NCI-H1105 (cell line): Measurements from ENCODE around the gene SLC25A48.
A peak's percentile ranks its signal among the peaks of the same experiment; 100 is the strongest.

Experiments used
- DNase-seq: peaks from one replicate; lab custom pipeline; 2025; lab: John Stamatoyannopoulos, UW

The SLC25A48 gene

GRCh38 chr5:135881244-135881643 is 46.8 kb downstream of the SLC25A48 start:
- DNase-seq: no peak

- no peak for DNase-seq
These were observed 47.4 kb downstream of the SLC25A48 start for GRCh38 chr5:135881819-135882218.

- no peak for DNase-seq
These were observed 48.6 kb downstream of the SLC25A48 start for GRCh38 chr5:135883026-135883425.

- no peak for DNase-seq
These were observed 49.0 kb downstream of the SLC25A48 start for GRCh38 chr5:135883441-135883840.

GRCh38 chr5:135885031-135885430 is 50.6 kb downstream of the SLC25A48 start:
- no peak for DNase-seq

- DNase-seq: no peak
These were observed 51.7 kb downstream of the SLC25A48 start for GRCh38 chr5:135886136-135886535.

GRCh38 chr5:135887447-135887864 is 53.0 kb downstream of the SLC25A48 start:
- DNase-seq: peak; percentile 25

- no peak for DNase-seq
These were observed 53.6 kb downstream of the SLC25A48 start for GRCh38 chr5:135887881-135888614.

GRCh38 chr5:135890296-135890695 is 55.8 kb downstream of the SLC25A48 start:
- no peak for DNase-seq

GRCh38 chr5:135890867-135891266 is 56.4 kb downstream of the SLC25A48 start:
- no peak for DNase-seq

GRCh38 chr5:135891268-135891667 is 56.8 kb downstream of the SLC25A48 start:
- DNase-seq: no peak

GRCh38 chr5:135891791-135892190 is 57.3 kb downstream of the SLC25A48 start:
- no peak for DNase-seq

GRCh38 chr5:135894276-135894675 is 59.8 kb downstream of the SLC25A48 start:
- DNase-seq: no peak

- DNase-seq: no peak
These were observed 60.3 kb downstream of the SLC25A48 start for GRCh38 chr5:135894789-135895188.

GRCh38 chr5:135895474-135896006 is 61.1 kb downstream of the SLC25A48 start, which contains the start of gene IL9:
Gene IL9, minus strand, starts transcription at chr5:135895841. Its CDS starts 25 bp downstream, at chr5:135895816.
- DNase-seq: no peak

GRCh38 chr5:135898651-135899050 is 64.2 kb downstream of the SLC25A48 start:
- DNase-seq: no peak

- no peak for DNase-seq
These were observed 65.8 kb downstream of the SLC25A48 start for GRCh38 chr5:135900276-135900675.

- no peak for DNase-seq
These were observed 67.2 kb downstream of the SLC25A48 start for GRCh38 chr5:135901633-135902032.

GRCh38 chr5:135905144-135905543 is 70.7 kb downstream of the SLC25A48 start:
- no peak for DNase-seq

- no peak for DNase-seq
These were observed 79.5 kb downstream of the SLC25A48 start for GRCh38 chr5:135913713-135914626.

- no peak for DNase-seq
These were observed 81.1 kb downstream of the SLC25A48 start for GRCh38 chr5:135915466-135916001.

GRCh38 chr5:135916638-135917263 is 82.3 kb downstream of the SLC25A48 start:
- DNase-seq: no peak
